Skeletal muscle tissue (tissue), 4 donors: Measurements from ENCODE around the gene SLC19A1. TPM values are rescaled to one million over a fixed set of nuclear protein-coding genes. Genes with fewer than 3 reads are reported as not detected.

Source experiments
- H3K27ac ChIP-seq: one replicate; pipeline ENCODE4 v1.7.0; 2013; ENCODE audit warnings: mild to moderate bottlenecking, low read depth, low read length, inconsistent platforms
- H3K27me3 ChIP-seq, 3 donors: one replicate each; pipeline ENCODE4 v1.7.0; 2013; ENCODE audit warnings: low read length in 3 of 3; ENCODE audit not compliant: control insufficient read depth in 3 of 3, insufficient read depth in 3 of 3
- H3K36me3 ChIP-seq, 3 donors: one replicate each; pipeline ENCODE4 v1.7.0; 2013; ENCODE audit warnings: low read length in 3 of 3; ENCODE audit not compliant: control insufficient read depth in 3 of 3, insufficient read depth in 3 of 3
- H3K4me1 ChIP-seq, 3 donors: one replicate each; pipeline ENCODE4 v1.7.0; 2013; ENCODE audit warnings: low read length in 3 of 3, mild to moderate bottlenecking in 3 of 3; ENCODE audit not compliant: control insufficient read depth in 3 of 3, insufficient read depth in 3 of 3
- H3K4me3 ChIP-seq, 3 donors: one replicate each; pipeline ENCODE4 v1.7.0; 2013; ENCODE audit warnings: low read length in 3 of 3
- H3K9ac ChIP-seq, 3 donors: one replicate each; pipeline ENCODE4 v1.7.0; 2013; ENCODE audit warnings: low read length in 3 of 3, mild to moderate bottlenecking in 3 of 3, moderate library complexity in 2 of 3, low read depth in 1 of 3
- H3K9me3 ChIP-seq, 3 donors: one replicate each; pipeline ENCODE4 v1.7.0; 2013; ENCODE audit warnings: low read length in 3 of 3; ENCODE audit not compliant: control insufficient read depth in 3 of 3
- total RNA-seq: library from RNA; depleted of rRNA; stranded (reverse); fragments of >200 nt; gene quantifications from one replicate; pipeline ENCODE4 v1.2.3, GENCODE V29; 2014
- donor health status: Osteomylitis.

SLC19A1 gene
- total RNA-seq, 1 donor from 2014 or later: 4.7 TPM

DNA sequence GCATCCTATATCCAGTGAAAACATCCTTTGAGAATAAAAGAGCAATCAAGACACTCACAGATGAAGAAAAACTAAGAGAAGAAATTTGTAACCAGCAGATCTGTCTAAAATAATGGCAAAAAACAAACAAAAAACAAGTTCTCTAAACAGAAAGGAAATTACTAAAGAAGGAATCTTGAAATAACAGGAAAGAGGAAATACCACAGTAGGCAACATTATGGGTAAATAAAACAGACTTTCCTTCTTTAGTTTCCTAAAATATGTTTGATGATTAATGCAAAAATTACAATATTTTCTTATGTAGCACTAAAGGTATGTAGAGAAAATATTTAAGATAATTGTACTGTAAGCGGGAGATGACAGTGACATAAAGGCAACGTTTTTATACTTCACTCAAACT, 23.5 kb downstream of the SLC19A1 start:
- Histone ChIP-seq H3K36me3 (no peaks in the 10 kb centered on the region), H3K9ac (no peak overlapping the region), H3K9me3 (peaks cover 3 to 20% (median 4%) of the 10 kb centered on the region in 3 donors), H3K27ac (no peak overlapping the region), H3K4me3 (no peak overlapping the region), H3K27me3 (no peaks in the 10 kb centered on the region), H3K4me1 (no peaks in the 10 kb centered on the region)

DNA sequence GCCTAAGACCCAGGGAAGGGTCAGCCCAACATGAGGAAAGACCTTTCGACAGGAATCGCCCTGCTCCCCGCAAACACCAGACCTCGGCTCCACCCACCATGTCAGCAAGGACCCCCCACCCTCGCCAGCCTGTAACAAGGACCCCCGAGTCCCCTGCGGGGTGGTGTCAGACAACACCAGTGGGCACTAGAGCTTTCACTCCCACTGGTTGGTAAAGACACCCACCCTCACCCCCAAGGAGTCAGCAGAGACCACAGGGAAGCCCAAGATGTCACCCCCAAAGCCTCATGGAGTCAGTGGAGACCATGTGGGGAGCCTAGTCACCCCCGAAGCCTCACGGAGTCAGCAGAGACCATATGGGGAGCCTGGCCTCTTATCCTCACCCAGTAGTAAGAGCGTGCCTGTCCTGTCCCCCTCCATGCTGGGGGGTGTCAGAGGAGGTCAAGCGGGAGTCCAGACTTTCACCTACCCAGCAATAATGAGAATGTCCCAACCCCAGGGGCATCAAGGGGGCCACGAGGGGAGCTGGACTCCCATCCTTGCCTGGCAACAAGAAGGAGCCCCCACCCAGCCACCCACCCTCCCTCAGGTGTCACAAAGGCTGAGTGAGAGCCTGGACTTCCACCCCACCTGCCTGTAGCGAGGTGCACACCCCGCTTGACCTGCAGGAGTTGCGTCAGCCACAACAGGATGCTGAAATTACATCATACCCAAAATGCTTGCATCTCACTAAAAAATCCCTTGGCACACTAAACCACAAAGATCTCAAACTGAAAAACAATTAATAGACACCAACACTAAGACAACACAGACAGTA, 24.8 kb downstream of the SLC19A1 start:
- H3K4me1 ChIP-seq: no peaks in the 10 kb centered on the region
- no peaks in the 10 kb centered on the region for H3K27me3 ChIP-seq
- H3K9ac ChIP-seq: no peak overlapping the region
- H3K4me3 ChIP-seq: no peak overlapping the region
- no peak overlapping the region for H3K27ac ChIP-seq
- H3K36me3 ChIP-seq: peaks cover 0 to 3% (median 0%) of the 10 kb centered on the region in 3 donors
- peaks cover 3 to 20% (median 4%) of the 10 kb centered on the region in 3 donors for H3K9me3 ChIP-seq

DNA sequence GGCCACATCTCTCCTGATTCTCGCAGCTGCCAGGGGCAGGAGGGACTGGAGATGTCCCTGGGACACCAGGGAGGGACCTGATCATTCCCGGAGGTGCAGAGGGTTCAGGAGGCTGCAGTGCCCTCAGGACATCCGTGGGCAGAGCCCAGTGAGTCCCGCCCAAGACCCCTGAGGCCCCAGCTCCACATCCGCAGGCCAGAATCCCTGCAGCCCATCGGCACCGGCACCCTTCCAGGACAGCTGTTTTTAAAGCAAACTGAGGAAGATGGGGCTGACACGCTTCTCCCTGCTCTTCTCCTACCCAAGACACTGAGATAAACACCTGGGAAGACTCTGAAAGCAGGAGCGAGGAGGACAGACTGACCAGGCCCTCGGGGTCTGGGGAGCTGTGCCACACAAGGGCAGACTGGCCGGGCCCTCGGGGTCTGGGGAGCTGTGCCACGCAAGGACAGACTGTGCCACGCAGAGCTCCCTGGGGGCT, 25.5 kb downstream of the SLC19A1 start:
- Histone ChIP-seq H3K36me3 (peaks cover 0 to 3% (median 0%) of the 10 kb centered on the region in 3 donors), H3K27me3 (no peaks in the 10 kb centered on the region), H3K9ac (no peak overlapping the region), H3K4me1 (no peaks in the 10 kb centered on the region), H3K9me3 (peaks cover 3 to 20% (median 4%) of the 10 kb centered on the region in 3 donors), H3K4me3 (no peak overlapping the region), H3K27ac (no peak overlapping the region)

DNA sequence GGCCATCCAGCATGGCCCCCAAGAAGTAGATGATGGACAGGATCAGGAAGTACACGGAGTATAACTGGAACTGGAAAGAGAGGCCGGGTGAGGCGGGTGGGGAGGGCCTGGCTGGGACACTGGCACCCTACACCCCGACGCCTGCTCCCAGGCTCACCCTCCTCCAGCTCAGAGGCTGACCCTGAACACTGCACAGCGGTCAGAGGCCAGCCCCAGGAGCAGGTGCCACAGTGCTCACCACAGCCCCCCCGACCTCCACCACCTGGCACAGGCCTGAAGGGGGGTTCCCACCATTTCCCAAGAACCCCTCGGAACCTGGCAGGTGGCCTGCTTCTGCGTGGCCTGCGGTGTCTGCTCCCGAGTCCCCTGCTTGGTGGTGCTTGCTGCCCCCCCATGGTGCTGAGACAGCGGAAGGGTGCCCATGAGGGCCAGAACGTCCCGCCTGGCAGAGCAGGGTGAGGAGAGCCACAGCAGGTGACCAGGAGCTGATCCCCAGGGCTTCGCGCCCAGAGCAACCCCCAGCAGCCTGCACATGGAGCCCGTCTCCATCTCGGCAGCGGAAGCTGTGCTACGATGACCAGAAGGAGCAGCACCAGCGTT, 26.1 kb downstream of the SLC19A1 start:
- H3K9ac ChIP-seq: no peak overlapping the region

GRCh38 chr21:45515241-45516061, 26.8 kb downstream of the SLC19A1 start:
- Histone ChIP-seq H3K27me3 (no peaks in the 10 kb centered on the region), H3K4me1 (no peaks in the 10 kb centered on the region), H3K4me3 (no peak overlapping the region), H3K9me3 (peaks cover 0 to 15% (median 4%) of the 10 kb centered on the region in 3 donors), H3K36me3 (peaks cover 0 to 3% (median 0%) of the 10 kb centered on the region in 3 donors), H3K9ac (no peak overlapping the region), H3K27ac (no peak overlapping the region)

More for the DNA sequence above, 26.1 kb downstream of the SLC19A1 start:
- no peak overlapping the region for H3K4me3 ChIP-seq
- H3K27me3 ChIP-seq: no peaks in the 10 kb centered on the region
- H3K9me3 ChIP-seq: peaks cover 0 to 18% (median 4%) of the 10 kb centered on the region in 3 donors
- H3K36me3 ChIP-seq: peaks cover 0 to 3% (median 0%) of the 10 kb centered on the region in 3 donors
- H3K4me1 ChIP-seq: no peaks in the 10 kb centered on the region
- H3K27ac ChIP-seq: no peak overlapping the region

- Histone ChIP-seq H3K9me3 (peaks cover 0 to 6% (median 4%) of the 10 kb centered on the region in 3 donors), H3K27ac (no peak overlapping the region), H3K9ac (no peak overlapping the region), H3K4me1 (no peaks in the 10 kb centered on the region), H3K36me3 (peaks cover 0 to 3% (median 0%) of the 10 kb centered on the region in 3 donors), H3K4me3 (no peak overlapping the region), H3K27me3 (no peaks in the 10 kb centered on the region)
Observed at GRCh38 chr21:45514311-45515021, 27.8 kb downstream of the SLC19A1 start.

DNA sequence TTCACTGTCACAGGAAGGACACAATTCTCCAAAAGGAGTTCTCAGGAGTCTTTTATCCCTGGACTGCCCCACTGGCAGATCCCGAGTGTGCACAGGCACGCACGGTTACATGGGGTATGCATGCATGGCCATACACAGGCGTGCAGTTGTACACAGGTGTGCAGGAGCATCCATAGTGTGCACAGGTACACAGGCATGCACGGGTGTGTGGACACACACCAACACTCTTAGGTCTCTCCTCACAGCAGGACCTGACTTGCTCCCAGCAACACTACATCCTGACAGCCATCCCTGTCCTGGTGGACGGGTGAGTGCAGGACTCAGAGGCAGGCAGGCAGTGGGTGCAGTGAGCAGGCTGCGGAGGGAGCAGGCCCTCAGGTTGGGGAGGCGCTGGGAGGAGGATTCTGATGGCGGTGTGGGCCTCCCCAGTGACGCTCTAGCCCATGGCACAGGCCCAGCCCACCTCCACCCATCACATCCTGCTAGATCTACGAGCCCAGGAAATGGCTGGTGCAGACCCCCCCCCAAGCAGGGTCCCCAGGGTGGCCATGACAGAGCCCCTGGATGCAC, 28.4 kb downstream of the SLC19A1 start:
- Histone ChIP-seq H3K27me3 (no peaks in the 10 kb centered on the region), H3K9ac (no peak overlapping the region), H3K27ac (no peak overlapping the region), H3K36me3 (peaks cover 0 to 3% (median 0%) of the 10 kb centered on the region in 3 donors), H3K4me3 (no peak overlapping the region), H3K9me3 (peaks cover 0 to 4% (median 0%) of the 10 kb centered on the region in 3 donors), H3K4me1 (no peaks in the 10 kb centered on the region)

- H3K4me3 ChIP-seq: no peak overlapping the region
- no peak overlapping the region for H3K27ac ChIP-seq
- H3K9ac ChIP-seq: no peak overlapping the region
- no peaks in the 10 kb centered on the region for H3K4me1 ChIP-seq
- no peaks in the 10 kb centered on the region for H3K27me3 ChIP-seq
- H3K9me3 ChIP-seq: peaks cover 0 to 2% (median 0%) of the 10 kb centered on the region in 3 donors
- H3K36me3 ChIP-seq: peaks cover 0 to 3% (median 0%) of the 10 kb centered on the region in 3 donors
Observed at GRCh38 chr21:45513003-45513717, 29.1 kb downstream of the SLC19A1 start.
